AG09319 (cell line): ENCODE data around the gene SBF1.

Experiments
- DNase-seq: peaks from one replicate; pipeline ENCODE4 v3.0.0-alpha.2; 2010; ENCODE audit warnings: low read depth; ENCODE audit errors: extremely low read depth
- CTCF ChIP-seq: IDR thresholded peaks from 2 replicates; pipeline ENCODE4 v1.5.1; 2011; ENCODE audit warnings: low read depth, mild to moderate bottlenecking, inconsistent platforms, low read length, moderate library complexity

The SBF1 gene

DNA sequence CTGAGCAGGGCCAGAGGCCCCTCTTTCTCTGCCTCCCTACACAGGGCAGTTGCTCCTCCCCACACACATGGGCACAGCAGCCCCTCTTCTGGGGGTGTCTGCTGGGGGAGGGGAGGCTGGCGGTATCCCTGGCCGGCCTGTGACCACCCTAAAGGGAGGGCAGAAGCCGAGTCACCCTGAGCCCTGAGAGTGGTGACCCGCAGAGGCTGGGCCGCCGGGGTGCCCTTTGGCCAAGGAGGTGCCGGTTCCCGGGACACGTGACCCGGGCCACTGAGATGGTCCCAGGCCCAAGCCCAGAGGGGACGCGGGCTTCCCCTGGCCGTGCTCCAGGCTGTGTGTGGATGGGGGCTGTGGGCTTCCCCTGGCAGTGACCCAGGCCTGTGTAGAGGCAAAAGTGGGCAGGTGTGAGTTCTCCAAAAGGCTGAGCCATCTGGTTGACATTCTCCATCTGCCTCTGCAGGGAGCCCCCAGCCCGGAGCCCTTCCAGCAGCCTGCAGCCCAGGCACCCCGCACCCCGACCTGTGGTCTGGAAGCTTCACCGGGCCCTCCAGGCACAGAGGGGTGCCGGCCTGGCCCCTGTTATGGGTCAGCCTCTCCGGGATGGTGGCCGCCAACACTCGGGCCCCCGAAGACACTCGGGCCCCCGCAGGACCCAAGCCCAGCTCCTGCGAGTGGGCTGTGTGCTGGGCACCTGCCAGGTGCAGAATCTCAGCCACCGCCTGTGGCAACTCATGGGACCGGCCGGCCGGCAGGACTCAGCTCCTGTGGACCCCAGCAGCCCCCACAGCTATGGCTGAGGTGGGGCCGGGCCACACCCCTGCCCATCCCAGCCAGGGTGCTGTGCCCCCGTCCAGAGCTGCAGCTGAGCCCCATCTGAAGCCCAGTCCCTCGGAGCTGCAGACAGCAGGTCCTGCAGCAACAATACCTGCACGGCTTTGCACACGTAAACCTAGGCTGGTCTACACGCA lies 7.6 kb upstream of the SBF1 start:
- TF ChIP-seq CTCF, result no peak
- no peak for DNase-seq

DNA sequence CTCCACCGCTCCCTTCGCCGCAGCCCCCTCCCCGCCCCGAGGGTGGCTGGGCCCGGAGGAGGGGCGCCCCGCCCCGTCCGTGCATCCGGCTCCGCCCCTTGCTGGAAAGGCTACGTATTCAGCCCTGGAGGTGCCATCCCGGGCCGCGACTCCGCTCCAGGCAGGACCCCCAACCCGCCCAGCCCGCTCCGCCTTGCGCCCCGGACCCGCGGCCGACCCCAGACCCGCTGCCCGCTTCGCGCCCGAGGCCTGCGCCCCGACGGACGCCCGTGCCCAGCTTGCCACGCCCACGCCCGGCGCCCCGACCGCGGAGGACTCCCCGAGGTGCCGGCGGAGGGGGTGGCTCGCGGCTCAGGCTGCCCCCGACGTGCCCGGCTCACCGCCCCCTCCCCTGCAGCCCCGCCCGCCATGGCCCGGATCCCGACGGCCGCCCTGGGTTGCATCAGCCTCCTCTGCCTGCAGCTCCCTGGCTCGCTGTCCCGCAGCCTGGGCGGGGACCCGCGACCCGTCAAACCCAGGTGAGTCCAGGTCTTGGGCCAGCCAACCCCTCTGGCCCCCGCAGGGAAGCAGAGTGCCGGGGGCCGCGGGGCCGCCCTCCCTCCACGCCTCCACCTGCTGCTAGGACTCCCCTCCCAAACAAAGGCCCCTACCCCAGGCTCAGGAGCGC lies 6.7 kb upstream of the SBF1 start, which contains the start of gene ADM2:
TSS of gene ADM2 (plus strand) at position 104 of the 667 bp plus-strand sequence. CDS start at position 409, 305 bp downstream.
- TF ChIP-seq CTCF, result no peak
- peak; percentile 31 for DNase-seq

DNA sequence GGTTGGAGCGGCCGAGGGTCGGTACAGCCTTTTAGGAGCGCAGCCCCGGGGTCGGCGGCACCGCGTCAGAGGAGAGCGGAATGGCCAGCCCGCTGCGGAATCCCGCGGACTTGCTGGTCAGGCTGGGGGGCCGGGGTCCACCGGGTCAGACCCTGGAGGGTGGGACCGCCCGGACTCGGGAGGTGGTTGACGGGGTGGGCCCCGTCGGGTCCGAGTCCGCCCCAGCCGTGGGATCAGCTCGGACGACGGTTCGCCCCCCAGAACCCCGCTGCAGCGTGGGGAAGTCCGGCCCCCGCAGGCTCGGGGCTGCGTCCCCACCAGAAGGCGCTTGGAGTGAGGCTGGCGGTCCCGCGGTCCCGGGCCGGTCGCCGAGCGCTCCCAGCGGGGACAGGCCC lies 6.2 kb upstream of the SBF1 start:
- TF ChIP-seq CTCF, result no peak
- DNase-seq, result no peak

DNA sequence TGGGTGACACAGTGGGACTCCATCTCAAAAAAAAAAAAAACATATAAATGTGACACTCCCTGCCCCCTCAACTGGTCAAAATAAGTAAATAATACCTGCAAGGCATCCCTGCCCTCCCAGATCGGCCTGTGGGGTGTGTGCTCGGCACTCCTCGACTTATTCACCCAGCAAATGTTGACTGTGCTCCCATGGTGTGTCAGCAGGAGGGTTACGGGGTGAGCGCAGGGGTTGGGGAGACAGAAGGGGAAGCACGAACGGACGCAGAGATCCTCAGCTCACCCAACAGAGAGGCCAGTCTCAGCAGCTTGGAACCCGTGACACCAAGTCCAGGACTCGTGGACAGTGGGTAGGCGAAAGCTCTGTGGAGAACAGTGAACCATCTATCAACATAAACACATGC lies 4.9 kb upstream of the SBF1 start:
- no peak for DNase-seq
- TF ChIP-seq CTCF, result no peak

DNA sequence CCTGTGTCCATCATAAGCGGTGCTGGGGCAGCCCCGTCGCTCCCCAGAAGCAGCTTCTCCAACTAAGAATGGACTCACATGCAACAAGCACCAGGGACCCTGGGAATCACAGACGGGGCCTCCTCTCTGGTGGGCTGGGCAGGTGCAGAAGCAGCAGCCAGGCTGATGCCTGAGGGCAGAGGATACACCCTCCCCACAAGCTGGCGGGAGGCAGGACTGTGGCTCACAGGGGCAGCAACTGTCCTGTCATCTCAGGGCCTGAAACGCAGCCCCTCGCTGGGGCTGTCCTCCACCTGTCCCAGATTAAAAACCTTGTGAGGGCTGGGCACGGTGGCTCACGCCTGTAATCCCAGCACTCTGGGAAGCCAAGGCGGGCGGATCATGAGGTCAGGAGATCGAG lies 3.1 kb upstream of the SBF1 start:
- TF ChIP-seq CTCF, result no peak
- no peak for DNase-seq

DNA sequence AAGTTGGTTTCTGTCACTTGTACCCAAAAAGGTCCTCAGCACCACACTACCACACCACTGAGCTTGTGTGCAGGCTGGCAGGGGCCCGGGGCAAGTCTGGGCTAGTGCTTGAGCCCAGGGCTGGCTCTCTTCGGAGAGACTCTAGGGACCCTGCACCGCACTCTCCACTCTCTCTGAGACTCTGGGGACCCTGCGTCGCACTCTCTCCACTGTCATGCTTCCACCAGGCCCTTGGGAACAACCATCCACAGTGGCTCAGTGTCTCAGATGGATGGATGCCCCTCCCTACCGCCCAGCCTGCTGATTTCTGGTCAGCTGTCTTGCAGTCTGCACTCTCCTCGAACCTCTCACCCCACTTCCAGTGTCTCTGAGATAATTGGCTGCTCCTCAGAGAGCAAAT lies 2.0 kb upstream of the SBF1 start:
- no peak for DNase-seq
- no peak for TF ChIP-seq CTCF

GRCh38 chr22:50475652-50476002 lies 792 bp upstream of the SBF1 start:
- no peak for DNase-seq
- no peak for TF ChIP-seq CTCF
